Measurements from ENCODE around the gene UGT2B28. TPM values are rescaled to one million over a fixed set of nuclear protein-coding genes. Genes with fewer than 3 reads are reported as not detected.
"Not testable (repeated sequence)": the region's sequence is repeated elsewhere in the genome, so short reads cannot be mapped to it uniquely, and the experiment has no call there.

The UGT2B28 gene
- total RNA-seq, 2 experiments from 2014 or later, result not detected

DNA sequence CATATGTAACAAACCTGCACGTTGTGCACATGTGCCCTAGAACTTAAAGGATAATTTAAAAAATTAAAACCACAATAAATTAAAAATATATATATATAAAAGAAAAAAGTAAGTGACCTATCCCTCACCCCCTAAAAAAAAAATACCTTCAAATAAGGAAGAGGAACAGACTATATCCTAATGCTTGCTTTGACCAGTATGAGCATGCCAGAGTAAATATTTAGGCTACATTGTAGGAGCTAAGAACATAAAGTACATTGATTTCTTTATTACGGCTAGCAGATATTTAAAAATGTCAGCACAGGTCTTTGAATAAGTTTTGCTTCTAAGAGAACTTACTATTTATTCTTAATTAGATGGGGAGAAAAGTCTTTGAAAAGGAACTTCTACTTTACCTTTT is 62.8 kb downstream of the UGT2B28 start:
- CTCF ChIA-PET, POLR2A ChIA-PET: not testable (repeated sequence)

- POLR2A ChIA-PET, CTCF ChIA-PET: not testable (repeated sequence)
Observed at GRCh38 chr4:69343558-69344420, 63.5 kb downstream of the UGT2B28 start.

Other genes with a start within 250 kb of the UGT2B28 start
- gene UGT2B7, start 184.0 kb upstream of the UGT2B28 start, total RNA-seq, result not detected
- not detected for gene UGT2B11, start 65.7 kb upstream of the UGT2B28 start, total RNA-seq
- not detected for gene UGT2B4, start 215.4 kb downstream of the UGT2B28 start, total RNA-seq

All from activated CD8-positive, alpha-beta memory T cell treated with anti-CD3 and anti-CD28 coated beads for 36 hours (primary cell).